CD4-positive, alpha-beta T cell treated with Interleukin-10 for 1 hour (primary cell): Measurements from ENCODE around the gene FBXL14.
A peak's percentile ranks its signal among the peaks of the same experiment; 100 is the strongest.

Experiments
- DNase-seq: peaks from one replicate; pipeline ENCODE4 v3.0.0-alpha.2; 2020

The FBXL14 gene, protein sequence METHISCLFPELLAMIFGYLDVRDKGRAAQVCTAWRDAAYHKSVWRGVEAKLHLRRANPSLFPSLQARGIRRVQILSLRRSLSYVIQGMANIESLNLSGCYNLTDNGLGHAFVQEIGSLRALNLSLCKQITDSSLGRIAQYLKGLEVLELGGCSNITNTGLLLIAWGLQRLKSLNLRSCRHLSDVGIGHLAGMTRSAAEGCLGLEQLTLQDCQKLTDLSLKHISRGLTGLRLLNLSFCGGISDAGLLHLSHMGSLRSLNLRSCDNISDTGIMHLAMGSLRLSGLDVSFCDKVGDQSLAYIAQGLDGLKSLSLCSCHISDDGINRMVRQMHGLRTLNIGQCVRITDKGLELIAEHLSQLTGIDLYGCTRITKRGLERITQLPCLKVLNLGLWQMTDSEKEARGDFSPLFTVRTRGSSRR

GRCh38 chr12:1594261-1595025 is at the start of gene FBXL14:
FBXL14 (minus strand) TSS chr12:1594581; CDS start chr12:1594066, 515 bp downstream.
- DNase-seq = peak; percentile 94

- DNase-seq = no peak
Measured at GRCh38 chr12:1643905-1644533, 49.6 kb upstream of the FBXL14 start.

DNA sequence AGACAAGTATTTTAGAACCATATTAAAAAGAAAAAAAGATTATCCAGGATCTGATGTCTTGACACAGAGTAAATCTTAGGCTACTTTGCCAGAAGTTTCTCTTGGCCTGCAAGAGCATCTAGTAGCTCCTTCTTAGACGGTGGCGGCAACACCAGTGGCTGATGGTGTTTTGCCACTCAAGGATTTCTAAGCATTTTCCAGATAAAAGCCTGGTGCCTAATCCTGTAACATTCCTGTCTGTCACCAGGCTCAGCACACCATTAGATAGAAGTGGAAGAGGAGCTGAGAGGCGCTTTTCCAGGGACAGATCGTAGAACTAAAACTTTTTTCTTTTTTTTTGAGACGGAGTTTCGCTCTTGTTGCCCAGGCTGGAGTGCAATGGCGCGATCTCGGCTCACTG is 48.7 kb upstream of the FBXL14 start:
- no peak for DNase-seq

DNA sequence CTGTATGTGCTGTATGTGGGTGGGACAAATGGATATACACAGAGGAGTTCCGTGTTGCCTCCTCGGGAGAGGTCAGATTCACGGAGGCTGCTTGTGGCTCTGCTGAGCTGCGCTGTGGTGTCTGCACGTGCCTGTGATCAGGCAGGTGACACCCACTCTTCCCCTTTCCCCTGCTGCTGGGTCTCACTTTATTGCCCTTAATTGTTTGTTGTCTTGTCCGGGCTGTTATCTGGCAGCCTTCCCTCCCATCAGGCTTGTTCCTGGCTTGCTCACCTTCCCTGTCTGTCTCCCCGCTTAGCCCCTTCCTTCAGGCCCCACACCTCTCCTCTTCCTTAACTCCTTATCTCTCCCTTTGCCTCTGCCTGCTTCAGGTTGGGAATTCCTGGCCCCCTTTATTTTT is 48.1 kb upstream of the FBXL14 start:
- no peak for DNase-seq

DNA sequence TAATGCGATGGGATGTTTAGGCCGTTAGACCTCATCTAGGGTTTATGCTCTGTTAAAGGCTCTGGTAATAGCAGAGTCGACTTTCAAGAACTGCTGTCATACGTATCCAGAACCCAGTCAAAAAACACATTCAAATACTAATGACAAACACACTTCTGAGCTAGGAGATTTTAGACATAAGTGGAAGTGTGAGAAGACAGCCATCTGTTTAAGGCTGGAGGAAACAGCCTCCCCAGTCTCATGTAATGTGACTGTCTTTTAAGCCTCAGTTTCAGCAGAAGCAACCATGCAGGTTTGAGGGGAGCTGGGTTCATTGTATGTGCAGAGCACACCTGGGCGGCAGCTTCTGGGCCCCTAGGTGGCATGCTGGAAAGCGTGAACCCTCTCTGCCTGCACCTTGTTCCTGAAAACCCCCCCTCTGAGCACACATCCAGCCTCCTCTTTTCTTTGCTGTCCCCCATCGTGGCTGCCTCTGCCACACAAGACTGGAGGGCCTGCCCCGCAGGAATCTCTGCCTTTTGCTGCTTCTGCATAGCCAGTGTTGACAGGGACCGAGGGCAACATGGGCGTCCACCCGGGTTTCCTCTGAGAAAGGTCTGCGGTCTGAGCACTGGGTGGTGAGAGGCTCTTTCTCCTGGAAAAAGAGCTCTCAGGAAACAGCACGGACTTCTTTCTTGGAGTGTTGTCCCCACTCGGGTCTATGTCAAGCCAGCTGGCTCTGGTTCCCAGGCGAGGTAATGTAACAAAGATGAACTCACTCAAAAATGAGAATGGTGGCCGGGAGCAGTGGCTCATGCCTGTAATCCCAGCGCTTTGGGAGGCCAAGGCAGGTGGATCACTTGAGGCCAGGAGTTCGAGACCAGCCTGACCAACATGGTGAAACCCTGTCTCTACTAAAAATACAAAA is 46.2 kb upstream of the FBXL14 start:
- DNase-seq = no peak

GRCh38 chr12:1639538-1639937 is 45.2 kb upstream of the FBXL14 start:
- DNase-seq = no peak

DNA sequence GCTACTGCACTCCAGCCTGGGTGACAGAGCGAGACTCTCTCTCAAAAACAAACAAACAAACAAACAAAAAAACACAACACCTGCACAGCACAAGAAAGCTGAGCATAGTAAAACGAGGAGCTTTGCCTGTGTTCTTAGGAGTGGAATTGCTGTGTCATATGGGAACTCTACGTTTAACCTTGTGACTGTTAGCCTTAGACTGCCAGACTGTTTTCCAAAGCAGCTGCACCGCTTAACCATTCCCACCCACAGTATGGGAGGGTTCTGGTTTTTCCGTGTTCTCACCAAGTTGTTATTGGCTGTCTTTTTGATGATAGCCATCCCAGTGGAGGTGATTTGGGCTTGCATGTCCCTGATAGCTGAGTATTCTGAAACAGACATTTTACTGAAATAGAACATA is 43.8 kb upstream of the FBXL14 start:
- no peak for DNase-seq

DNA sequence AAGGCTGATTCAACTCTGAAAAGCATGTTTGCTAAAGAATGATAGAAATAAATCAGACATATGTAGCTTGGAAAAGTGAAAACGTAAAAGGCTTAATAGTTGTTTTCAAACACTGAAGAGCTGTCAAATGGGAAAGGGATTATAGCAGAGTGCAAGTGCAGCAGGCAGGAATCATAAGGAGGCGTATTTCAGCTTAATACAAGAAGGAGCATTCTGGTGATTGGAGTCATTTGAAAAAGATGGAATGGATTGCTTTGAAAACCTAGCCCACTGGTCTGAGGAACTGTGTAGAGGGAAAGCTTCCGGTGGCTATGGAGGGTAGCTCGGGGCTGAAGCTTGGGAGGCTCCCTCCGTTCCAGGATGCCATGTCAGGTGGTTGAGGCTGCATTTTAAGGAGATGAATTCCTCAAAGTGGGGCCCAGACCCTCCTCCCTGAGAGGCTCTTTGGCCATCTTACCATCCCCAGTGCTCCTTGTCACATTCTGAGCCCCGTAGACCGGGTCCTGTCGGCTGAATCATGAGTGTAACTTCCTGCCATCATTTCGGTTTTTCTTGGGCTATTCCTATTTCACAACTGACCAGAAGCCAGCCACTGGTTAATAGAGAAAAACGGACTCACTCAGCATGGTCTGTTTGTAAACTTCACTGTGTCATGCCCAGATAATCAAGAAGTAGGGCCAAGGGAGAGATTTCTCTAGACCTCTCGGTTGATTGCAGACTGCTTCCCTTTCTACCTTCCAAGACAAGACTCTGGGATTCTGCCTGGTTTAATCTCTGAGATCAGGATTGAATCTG is 41.1 kb upstream of the FBXL14 start:
- DNase-seq = no peak

GRCh38 chr12:1634590-1635191 is 40.3 kb upstream of the FBXL14 start:
- DNase-seq = peak; percentile 60

DNA sequence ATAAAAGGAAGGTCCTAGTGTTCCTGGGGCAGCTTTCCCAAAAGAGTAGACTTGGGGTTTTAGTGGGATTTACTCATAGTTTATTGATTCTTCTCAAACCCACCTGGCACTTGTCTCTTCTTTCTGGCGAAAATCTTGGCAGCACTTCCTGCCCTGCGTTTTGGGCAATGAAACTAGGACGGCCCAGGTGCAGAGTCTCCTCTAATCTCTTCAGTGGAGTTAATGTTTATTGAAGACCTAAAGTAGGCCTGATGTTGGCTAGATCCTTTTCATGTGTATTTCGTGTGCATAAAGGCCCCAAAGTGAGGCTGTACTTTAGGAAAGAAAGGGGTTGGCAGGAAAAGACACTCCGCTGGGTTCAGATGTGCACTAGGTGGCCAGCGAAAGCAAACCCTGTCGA is 39.8 kb upstream of the FBXL14 start:
- DNase-seq = no peak

DNA sequence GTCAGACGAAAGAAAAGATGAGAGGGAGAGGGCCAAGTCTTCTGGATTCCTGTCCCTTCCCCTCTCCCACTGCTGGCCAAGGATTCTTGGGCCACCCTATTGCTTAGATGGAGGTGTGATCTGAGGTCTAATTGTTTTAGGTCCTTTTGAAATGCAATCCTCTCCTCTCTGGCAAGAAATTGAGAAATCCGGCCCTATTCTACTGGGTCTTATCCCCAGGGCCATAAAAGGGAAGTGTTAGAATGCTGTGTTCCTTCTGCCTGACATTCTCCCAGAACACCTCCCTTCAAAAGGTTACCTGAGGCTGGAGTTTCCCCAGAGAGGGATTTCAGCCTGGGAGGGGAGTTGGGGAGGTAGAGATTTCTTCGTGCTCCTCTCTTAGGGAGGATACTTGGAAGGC is 39.1 kb upstream of the FBXL14 start:
- DNase-seq = no peak

DNA sequence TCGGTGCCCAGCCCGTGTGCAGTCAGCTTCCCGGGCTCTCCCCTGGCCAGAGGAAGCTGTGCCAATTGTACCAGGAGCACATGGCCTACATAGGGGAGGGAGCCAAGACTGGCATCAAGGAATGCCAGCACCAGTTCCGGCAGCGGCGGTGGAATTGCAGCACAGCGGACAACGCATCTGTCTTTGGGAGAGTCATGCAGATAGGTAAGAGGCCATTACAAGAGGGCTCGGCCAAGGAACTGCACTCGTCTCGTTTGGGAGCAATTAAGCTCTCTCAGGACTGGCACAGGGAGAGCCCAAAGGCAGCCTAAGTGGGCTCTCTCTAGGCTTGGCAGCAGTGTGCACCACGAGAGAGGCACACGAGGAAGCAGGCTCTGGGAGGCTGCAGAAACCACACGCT is 38.3 kb upstream of the FBXL14 start:
- DNase-seq = no peak

DNA sequence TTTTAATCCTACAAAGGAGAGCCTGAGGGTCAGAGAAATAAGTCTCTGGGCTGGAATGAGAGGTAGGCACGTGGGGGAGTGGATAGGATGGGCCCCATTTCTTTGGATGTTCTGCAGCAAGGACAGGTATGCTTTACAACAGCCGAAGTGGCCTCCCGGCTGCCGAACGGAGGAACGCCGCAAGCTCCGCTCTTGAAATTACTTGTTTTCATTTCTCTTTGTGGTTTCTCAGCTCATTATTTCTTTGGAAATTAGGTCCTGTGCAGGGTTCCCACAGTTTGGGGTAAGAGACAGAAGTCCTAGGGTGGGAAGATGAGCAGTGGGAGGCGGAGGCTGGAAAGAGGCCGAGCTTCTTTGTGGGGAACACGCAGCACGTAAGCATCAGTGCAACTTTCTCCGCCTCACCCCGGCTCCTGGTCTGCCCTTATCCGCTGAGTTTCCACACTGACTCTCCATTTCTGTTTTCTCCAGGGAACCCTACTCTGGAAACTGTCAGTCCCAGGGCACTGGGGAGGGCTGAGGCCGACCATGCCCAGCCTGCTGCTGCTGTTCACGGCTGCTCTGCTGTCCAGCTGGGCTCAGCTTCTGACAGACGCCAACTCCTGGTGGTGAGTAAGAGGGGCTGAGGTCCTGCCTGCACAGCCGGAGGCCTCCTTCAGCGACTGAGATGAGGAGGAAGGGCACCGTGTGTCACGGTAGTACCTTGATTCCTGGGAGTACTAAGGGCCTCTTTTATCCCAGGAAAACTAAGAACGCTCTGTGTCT is 36.6 kb upstream of the FBXL14 start:
- no peak for DNase-seq

DNA sequence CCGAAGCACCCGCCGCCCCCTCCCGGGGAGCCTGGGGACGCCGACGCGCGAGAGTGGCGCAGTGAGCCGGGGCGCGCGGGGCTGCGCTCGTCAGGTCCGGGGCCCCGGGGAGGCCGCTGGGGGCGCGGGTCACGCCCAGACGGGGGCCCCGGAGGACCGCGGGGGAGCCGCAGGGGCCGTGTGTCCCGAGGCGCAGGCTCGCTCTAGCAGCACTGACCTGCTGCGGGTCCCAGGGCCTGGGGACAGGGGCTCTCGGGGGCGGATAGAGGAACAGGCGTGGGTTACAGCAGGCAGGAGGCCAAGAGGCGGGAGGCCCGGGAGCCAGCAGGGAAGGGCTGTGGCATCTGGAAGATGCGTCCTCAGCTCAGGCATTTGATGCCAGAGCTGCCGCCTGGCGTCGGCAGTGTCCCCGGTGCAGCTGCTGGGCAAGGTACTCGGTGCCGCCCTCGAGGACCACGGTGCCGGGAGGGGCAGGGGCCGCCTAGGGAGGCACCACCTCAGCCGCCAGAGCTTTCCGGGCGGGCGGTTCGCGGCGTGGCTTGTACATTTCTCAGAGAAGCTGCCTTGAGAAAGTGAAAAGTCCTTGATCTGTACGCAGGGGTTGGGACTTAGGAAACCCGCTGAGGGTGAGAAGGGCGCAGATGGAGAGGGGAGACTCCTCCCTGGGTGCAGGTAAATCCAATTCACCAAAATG is 35.9 kb upstream of the FBXL14 start:
- peak; percentile 11 for DNase-seq

- DNase-seq = no peak
Measured at GRCh38 chr12:1629338-1630132, 35.2 kb upstream of the FBXL14 start.

DNA sequence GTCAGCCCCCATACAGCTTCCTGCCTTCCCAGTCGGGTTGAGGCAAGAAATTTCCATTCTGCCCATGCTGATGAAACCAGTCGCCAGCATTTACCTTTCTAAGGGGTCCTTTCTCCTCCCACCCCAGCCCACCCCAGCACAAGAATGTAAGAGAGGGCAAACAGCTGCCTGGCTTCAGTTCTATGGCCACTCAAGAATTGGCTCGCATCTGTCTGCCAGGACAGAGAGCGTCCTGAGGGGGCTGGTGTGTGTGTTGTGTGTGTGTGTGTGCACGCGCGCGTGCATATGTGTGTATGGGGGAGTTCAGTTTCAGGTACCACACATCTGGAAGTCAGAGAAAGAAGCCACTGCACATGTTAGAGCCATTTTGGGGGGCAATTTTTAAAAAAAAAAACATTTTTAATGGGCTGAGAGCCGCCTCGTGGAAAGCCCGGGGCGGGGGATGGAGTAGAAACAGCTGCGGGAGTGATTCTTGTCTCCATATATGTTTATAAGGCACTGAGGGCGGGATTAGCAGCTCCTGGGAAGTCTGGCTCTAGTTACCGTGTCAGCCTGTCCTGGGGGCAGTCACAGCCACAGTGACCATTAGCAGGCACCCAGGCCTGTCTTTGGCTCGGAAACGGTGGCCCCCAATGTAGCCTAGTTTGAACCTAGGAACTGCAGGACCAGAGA is 34.4 kb upstream of the FBXL14 start, which contains the start of gene WNT5B:
Gene WNT5B, plus strand, starts transcription at position 566 of the 672 bp plus-strand sequence. CDS start 2,124 bp downstream, outside the sequence.
- no peak for DNase-seq

DNA sequence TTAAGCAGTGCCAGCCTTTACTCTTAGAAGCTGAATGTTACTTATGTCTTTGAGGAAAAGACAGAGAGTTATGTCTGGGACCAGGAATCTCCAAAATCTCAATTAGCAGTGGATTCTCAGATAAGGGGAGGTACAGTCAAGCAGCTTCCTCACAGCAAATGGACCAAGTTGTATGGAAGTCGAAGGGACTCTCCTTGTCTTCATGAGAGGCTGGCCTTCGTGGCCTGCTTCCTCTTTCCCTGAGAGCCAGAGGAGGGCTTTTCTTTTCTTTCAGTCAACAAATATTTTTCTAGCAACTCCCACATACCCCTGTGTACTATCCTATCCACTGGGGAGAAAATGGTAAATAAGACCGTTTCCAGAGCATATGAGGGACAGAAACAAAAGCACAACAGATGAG is 28.0 kb upstream of the FBXL14 start:
- DNase-seq = no peak

DNA sequence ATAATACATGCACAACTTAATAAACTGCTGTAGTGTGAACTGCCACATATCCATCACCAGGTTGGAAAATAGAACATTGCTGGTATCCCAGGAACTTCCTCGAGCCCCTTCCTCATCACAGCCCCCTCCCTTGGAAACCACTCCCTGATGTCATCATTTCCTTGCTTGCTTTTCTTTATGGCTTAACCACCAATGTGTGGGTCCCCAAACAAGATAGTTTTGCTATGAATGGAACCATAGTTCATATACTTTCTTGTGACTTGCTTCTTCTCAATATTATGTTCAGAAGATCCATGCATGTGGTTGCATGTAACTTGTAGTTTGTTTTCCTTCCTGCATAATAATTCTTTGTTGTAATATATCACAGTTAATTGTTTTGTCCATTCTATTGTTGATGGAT is 25.7 kb upstream of the FBXL14 start:
- DNase-seq = no peak
